ENCODE data around the gene MYOG. TPM values are rescaled to one million over a fixed set of nuclear protein-coding genes. Genes with fewer than 3 reads are reported as not detected.

MYOG gene
- total RNA-seq, 1 experiment from 2014 or later, result not detected

DNA sequence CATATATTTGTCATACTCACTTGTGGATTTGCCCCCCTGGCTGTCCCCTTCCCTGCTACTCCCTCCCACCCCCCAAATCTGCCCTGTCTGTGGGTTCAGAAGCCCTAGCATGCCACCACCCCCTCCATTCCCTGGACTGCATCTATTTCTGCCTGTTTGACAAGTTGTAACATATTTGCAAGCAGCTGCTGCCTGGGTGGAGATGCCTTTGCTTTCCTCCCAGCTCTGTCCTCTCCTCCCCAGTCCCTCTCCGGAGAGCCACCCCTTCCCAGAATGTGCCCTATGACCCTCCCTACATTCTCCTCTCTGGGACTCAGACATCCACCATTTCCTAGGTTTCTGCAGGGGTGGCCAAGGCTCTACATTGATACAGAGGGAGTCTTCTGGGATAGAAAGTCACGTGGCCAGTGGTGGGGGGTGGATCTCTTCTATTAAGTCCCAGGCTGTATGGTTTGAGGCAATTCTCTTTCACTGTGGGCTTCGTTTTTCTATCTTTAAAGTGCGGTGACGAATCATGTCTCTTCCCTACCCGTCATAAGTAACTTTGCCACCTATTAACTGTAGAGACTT is 6.0 kb upstream of the MYOG start:
- Mint-ChIP-seq H3K36me3 (ENCODE audit: insufficient read depth, unreplicated experiment) (no peaks in the 10 kb centered on the region), H3K27ac (ENCODE audit: unreplicated experiment) (no peak overlapping the region), H3K4me3 (ENCODE audit: unreplicated experiment) (no peak overlapping the region), H3K9me3 (ENCODE audit: unreplicated experiment) (peaks cover 23% of the 10 kb centered on the region), H3K27me3 (ENCODE audit: insufficient read depth, unreplicated experiment) (peaks cover 3% of the 10 kb centered on the region), H3K4me1 (ENCODE audit: low read depth, unreplicated experiment) (no peaks in the 10 kb centered on the region)
- Histone ChIP-seq H3K36me3 (ENCODE audit: control insufficient read depth, insufficient read depth, low read length) (no peaks in the 10 kb centered on the region), H3K4me1 (no peaks in the 10 kb centered on the region), H3K9me3 (peaks cover 9% of the 10 kb centered on the region), H3K4me3 (ENCODE audit: low read depth, low read length) (no peak overlapping the region), H3K27me3 (replicated peaks; ENCODE audit: control insufficient read depth, insufficient read depth, low read length) (no peaks in the 10 kb centered on the region)
- no TSS peak for BruUV-seq (replicated peaks)
- intact Hi-C loops (cut with micrococcal nuclease; ENCODE audit: unreplicated experiment), result no loop called here
- ChIA-PET CTCF (no interaction called here), POLR2A (no interaction called here)
- DNase-seq, result no peak
- TF ChIP-seq, protein P1, sequence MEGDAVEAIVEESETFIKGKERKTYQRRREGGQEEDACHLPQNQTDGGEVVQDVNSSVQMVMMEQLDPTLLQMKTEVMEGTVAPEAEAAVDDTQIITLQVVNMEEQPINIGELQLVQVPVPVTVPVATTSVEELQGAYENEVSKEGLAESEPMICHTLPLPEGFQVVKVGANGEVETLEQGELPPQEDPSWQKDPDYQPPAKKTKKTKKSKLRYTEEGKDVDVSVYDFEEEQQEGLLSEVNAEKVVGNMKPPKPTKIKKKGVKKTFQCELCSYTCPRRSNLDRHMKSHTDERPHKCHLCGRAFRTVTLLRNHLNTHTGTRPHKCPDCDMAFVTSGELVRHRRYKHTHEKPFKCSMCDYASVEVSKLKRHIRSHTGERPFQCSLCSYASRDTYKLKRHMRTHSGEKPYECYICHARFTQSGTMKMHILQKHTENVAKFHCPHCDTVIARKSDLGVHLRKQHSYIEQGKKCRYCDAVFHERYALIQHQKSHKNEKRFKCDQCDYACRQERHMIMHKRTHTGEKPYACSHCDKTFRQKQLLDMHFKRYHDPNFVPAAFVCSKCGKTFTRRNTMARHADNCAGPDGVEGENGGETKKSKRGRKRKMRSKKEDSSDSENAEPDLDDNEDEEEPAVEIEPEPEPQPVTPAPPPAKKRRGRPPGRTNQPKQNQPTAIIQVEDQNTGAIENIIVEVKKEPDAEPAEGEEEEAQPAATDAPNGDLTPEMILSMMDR (IDR thresholded peaks at IDR 0.05; ENCODE audit: insufficient read depth in 1 of 2, low read depth in 1 of 2, low read length in 1 of 2, severe bottlenecking in 1 of 2, unreplicated experiment in 1 of 2), result no peak

DNA sequence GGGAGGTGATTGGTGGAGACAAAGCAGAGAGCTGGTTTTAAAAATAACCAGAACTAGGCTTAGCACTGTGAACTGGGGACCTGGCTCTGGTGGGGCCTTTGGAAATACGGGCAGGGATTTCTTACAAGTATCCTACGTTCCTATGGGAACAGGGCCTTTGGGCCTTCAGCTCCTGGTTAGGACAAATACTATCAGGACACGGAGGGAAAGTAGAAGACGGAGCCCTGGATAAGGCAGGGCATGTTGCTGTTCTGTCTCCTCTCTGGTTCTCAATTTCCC is 5.3 kb upstream of the MYOG start:
- H3K4me1 Mint-ChIP-seq (ENCODE audit: low read depth, unreplicated experiment), result no peaks in the 10 kb centered on the region
- no peaks in the 10 kb centered on the region for H3K27me3 ChIP-seq (replicated peaks; ENCODE audit: control insufficient read depth, insufficient read depth, low read length)
- POLR2A ChIA-PET, result no interaction called here

DNA sequence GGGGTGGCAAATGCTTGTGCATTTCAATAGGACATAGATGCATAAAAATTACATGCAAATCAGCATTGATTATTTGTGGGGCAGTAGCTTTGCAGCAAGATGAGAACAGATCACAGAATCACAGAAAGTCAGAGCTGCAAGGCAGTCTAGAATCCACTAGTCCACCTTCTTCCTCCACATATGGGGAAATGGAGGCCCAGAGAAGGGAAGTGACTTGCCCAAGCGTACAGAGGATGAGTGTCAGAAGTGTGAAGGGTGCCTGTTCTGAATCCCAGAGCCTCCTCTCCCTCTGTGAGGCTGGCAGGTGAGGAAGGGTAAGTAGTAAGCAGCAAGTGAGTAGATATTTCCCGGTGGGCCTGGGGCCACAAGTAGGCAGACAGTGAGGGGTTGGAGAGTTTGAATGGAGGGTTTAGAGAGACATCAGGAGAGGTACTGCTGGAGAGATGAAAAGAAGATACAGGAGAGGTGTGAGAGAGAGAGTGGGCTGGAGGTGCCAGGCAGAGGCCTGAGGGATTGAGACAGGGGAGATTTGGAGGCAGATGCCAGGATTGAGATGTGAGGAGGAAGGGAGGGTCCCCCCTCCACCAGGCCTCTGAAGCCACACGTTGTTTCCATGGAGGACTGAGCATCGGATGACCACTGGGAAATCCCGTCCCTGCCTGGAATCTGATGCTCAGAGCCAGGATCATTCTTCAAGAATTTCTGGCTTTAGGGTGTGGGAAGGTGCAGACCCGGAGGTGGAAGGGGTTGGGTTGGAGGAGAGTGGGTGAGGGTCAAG is 4.8 kb upstream of the MYOG start:
- peaks cover 3% of the 10 kb centered on the region for H3K27me3 Mint-ChIP-seq (ENCODE audit: insufficient read depth, unreplicated experiment)
- H3K27me3 ChIP-seq (replicated peaks; ENCODE audit: control insufficient read depth, insufficient read depth, low read length), result no peaks in the 10 kb centered on the region
- H3K9me3 ChIP-seq, result peaks cover 9% of the 10 kb centered on the region
- POLR2A ChIA-PET, result no interaction called here
- peaks cover 16% of the 10 kb centered on the region for H3K9me3 Mint-ChIP-seq (ENCODE audit: unreplicated experiment)
- no peak overlapping the region for H3K27ac Mint-ChIP-seq (ENCODE audit: unreplicated experiment)
- TF ChIP-seq, protein P1 (IDR thresholded peaks at IDR 0.05; ENCODE audit: insufficient read depth in 1 of 2, low read depth in 1 of 2, low read length in 1 of 2, severe bottlenecking in 1 of 2, unreplicated experiment in 1 of 2), result no peak
- BruUV-seq (replicated peaks), result no TSS peak
- CTCF ChIA-PET, result no interaction called here
- H3K4me3 ChIP-seq (ENCODE audit: low read depth, low read length), result no peak overlapping the region
- no peaks in the 10 kb centered on the region for H3K4me1 Mint-ChIP-seq (ENCODE audit: low read depth, unreplicated experiment)
- H3K36me3 ChIP-seq (ENCODE audit: control insufficient read depth, insufficient read depth, low read length), result no peaks in the 10 kb centered on the region
- H3K36me3 Mint-ChIP-seq (ENCODE audit: insufficient read depth, unreplicated experiment), result no peaks in the 10 kb centered on the region
- H3K4me3 Mint-ChIP-seq (ENCODE audit: unreplicated experiment), result no peak overlapping the region
- H3K4me1 ChIP-seq, result no peaks in the 10 kb centered on the region
- intact Hi-C loops (cut with micrococcal nuclease; ENCODE audit: unreplicated experiment), result no loop called here
- no peak for DNase-seq

More for the DNA sequence above, 5.3 kb upstream of the MYOG start:
- TF ChIP-seq, protein P1 (IDR thresholded peaks at IDR 0.05; ENCODE audit: insufficient read depth in 1 of 2, low read depth in 1 of 2, low read length in 1 of 2, severe bottlenecking in 1 of 2, unreplicated experiment in 1 of 2), result no peak
- Mint-ChIP-seq H3K27me3 (ENCODE audit: insufficient read depth, unreplicated experiment) (peaks cover 3% of the 10 kb centered on the region), H3K27ac (ENCODE audit: unreplicated experiment) (no peak overlapping the region), H3K36me3 (ENCODE audit: insufficient read depth, unreplicated experiment) (no peaks in the 10 kb centered on the region), H3K4me3 (ENCODE audit: unreplicated experiment) (no peak overlapping the region), H3K9me3 (ENCODE audit: unreplicated experiment) (peaks cover 21% of the 10 kb centered on the region)
- CTCF ChIA-PET, result no interaction called here
- intact Hi-C loops (cut with micrococcal nuclease; ENCODE audit: unreplicated experiment), result no loop called here
- Histone ChIP-seq H3K4me1 (no peaks in the 10 kb centered on the region), H3K4me3 (ENCODE audit: low read depth, low read length) (no peak overlapping the region), H3K9me3 (peaks cover 9% of the 10 kb centered on the region), H3K36me3 (ENCODE audit: control insufficient read depth, insufficient read depth, low read length) (no peaks in the 10 kb centered on the region)
- no peak for DNase-seq
- no TSS peak for BruUV-seq (replicated peaks)

Data from Caco-2 (cell line).